Heart right ventricle (tissue), 16 donors: ENCODE results near the gene PTRHD1. TPM values are rescaled to one million over a fixed set of nuclear protein-coding genes. Genes with fewer than 3 reads are reported as not detected.

Source experiments
- ATAC-seq, 8 donors: fragments of 200-7000 bp; cut with Tn5 transposase; one replicate each; pipeline ENCODE4 v1.9.1; 2020; ENCODE audit warnings: mild to moderate bottlenecking in 8 of 8, moderate library complexity in 8 of 8, moderate number of reproducible peaks in 1 of 8
- DNase-seq, 2 donors: peaks; one replicate each; pipeline ENCODE4 v3.0.0-alpha.2; 2020
- H3K27ac ChIP-seq, 10 donors: fragments of 200-600 bp; sonication (generic) in 2 of 10; one replicate each; pipeline versions ENCODE4 v1.5.0 to v1.8.0; 2020 to 2022; ENCODE audit warnings: mild to moderate bottlenecking in 3 of 10
- H3K27me3 ChIP-seq, 7 donors: fragments of 200-600 bp; one replicate each; pipeline ENCODE4 v1.8.0; 2021 to 2022; ENCODE audit warnings: mild to moderate bottlenecking in 2 of 7
- H3K36me3 ChIP-seq, 9 donors: fragments of 200-600 bp; sonication (generic) in 1 of 9; one replicate each; pipeline versions ENCODE4 v1.5.0 to v1.8.0; 2020 to 2022; ENCODE audit warnings: mild to moderate bottlenecking in 2 of 9
- H3K4me1 ChIP-seq, 9 donors: fragments of 200-600 bp; sonication (generic) in 1 of 9; one replicate each; pipeline versions ENCODE4 v1.5.0 to v1.8.0; 2020 to 2022; ENCODE audit warnings: mild to moderate bottlenecking in 4 of 9
- H3K4me3 ChIP-seq, 10 donors: fragments of 200-600 bp; sonication (generic) in 2 of 10; one replicate each; pipeline versions ENCODE4 v1.5.0 to v1.8.0; 2020 to 2022; ENCODE audit warnings: mild to moderate bottlenecking in 7 of 10, moderate library complexity in 2 of 10
- H3K9me3 ChIP-seq, 11 donors: fragments of 200-600 bp in 10 of 11; sonication (generic) in 2 of 11; one replicate each; pipeline versions ENCODE4 v1.5.0 to v1.8.0; 2013 to 2022; ENCODE audit warnings: mild to moderate bottlenecking in 2 of 11, control low read depth in 1 of 11, moderate library complexity in 1 of 11
- CTCF ChIP-seq, 9 donors: fragments of 200-600 bp; sonication (generic) in 2 of 9; IDR thresholded peaks; one replicate each; pipeline versions ENCODE4 v1.5.0 to v1.8.0; 2021 to 2022; ENCODE audit warnings: antibody characterized with exemption in 9 of 9, mild to moderate bottlenecking in 5 of 9, moderate library complexity in 1 of 9
- WGBS, 2 donors: extraction: QIAGEN DNeasy Blood & Tissue Kit; methylation state at CpG; one replicate each; pipeline ENCODE4 v1.1.7; 2013; ENCODE audit warnings: inconsistent platforms in 1 of 2; 5-methylcytosine and 5-hydroxymethylcytosine counted together
- intact Hi-C, 10 donors: fragments of 100-400 bp; cut with DNase I; formaldehyde crosslinking; loops; one replicate each; pipeline versions ENCODE4 v1.11.1 to v1.14.2; 2022
- polyA plus RNA-seq, 2 donors: library from polyadenylated mRNA; stranded (reverse); fragments of 200-250 nt; gene quantifications; one replicate each; pipeline ENCODE4 v1.2.3, GENCODE V29; 2013
- total RNA-seq, 10 donors: library from RNA; stranded (reverse); fragmentation: NEBNext Ultra II Directional in 3 of 10; extraction: Animal tissue kit (Norgen Biotek cat#: 25700) in 3 of 10; gene quantifications; one replicate each; pipeline versions ENCODE4 v1.2.1 to v1.2.4, GENCODE V29; 2021 to 2023
- donor health status: Arrhythmogenic right ventricular cardiomyopathy.
- donor health status: ischemic (EF 13 %, LVEDD 7.1; RV severe dilation, severe dysfunction).
- donor health status: healthy with polysubstance abuse.
- donor health status: DM: no; HTN: yes; CAD: no.
- donor health status: DM: no; HTN: no; CAD: no.
- donor health status: ischemic (EF 25% LVEDD 6.9; RV normal size, moderate dysfunction).
- donor health status: ischemic (EF 25% LVEDD 5.7; RV mildly dilated, moderate dysfunction).
- donor health status: healthy.
- donor health status: DM: yes; HTN: yes; CAD: no.
- donor health status: Ischemic cardiomyopathy.
- donor health status: ischemic (EF 35%, LVEDD 5.7; RV mildly dilated, moderate dysfunction).
- donor health status: nonischemic (EF 11% LVEDD 7.7; RV severe dilation, severe dysfunction).
- donor health status: DM: yes; HTN: yes; CAD: no.
- donor health status: PGD.
- donor health status: ischemic (EF 29% LVEDD 5.4; RV normal size, mild dysfunction).
- donor health status: nonischemic (EF 23%, LVEDD 6.1; RV moderate dilation, normal function).

PTRHD1 gene
- total and polyA plus RNA-seq, 12 donors = 19.6 to 38.8 (median 31.4) TPM

GRCh38 chr2:24749069-24749691, 44.0 kb downstream of the PTRHD1 start:
- H3K27ac ChIP-seq = no peak overlapping the region
- H3K4me3 ChIP-seq = no peak overlapping the region
- H3K9me3 ChIP-seq = no peaks in the 10 kb centered on the region
- peaks cover 0 to 63% (median 24%) of the 10 kb centered on the region in 9 donors for H3K36me3 ChIP-seq
- WGBS, 2 donors = 86 to 97% methylated on average over 7 of the region's 7 CpGs
- no peak for TF ChIP-seq CTCF (IDR thresholded peaks at IDR 0.05)
- intact Hi-C loops = no loop called here
- H3K27me3 ChIP-seq = no peaks in the 10 kb centered on the region
- DNase-seq (no peak), ATAC-seq (no peak)
- H3K4me1 ChIP-seq = peaks cover 0 to 6% (median 0%) of the 10 kb centered on the region in 9 donors

GRCh38 chr2:24747299-24747698, 45.9 kb downstream of the PTRHD1 start:
- WGBS, 2 donors = 98 to 99% methylated on average over 3 of the region's 3 CpGs
- Histone ChIP-seq H3K27me3 (no peaks in the 10 kb centered on the region), H3K36me3 (peaks cover 0 to 62% (median 9%) of the 10 kb centered on the region in 9 donors), H3K27ac (no peak overlapping the region), H3K4me3 (no peak overlapping the region), H3K4me1 (peaks cover 0 to 15% (median 4%) of the 10 kb centered on the region in 9 donors), H3K9me3 (no peaks in the 10 kb centered on the region)
- intact Hi-C loops = no loop called here
- ATAC-seq = no peak
- no peak for TF ChIP-seq CTCF (IDR thresholded peaks at IDR 0.05)
- DNase-seq = no peak

- no peak overlapping the region for H3K4me3 ChIP-seq
- 67 to 75% methylated on average over 2 of the region's 2 CpGs for WGBS, 2 donors
- intact Hi-C loops = no loop called here
- DNase-seq (no peak), ATAC-seq (no peak)
- H3K36me3 ChIP-seq = peaks cover 0 to 66% (median 9%) of the 10 kb centered on the region in 9 donors
- peaks cover 0 to 15% (median 4%) of the 10 kb centered on the region in 9 donors for H3K4me1 ChIP-seq
- H3K9me3 ChIP-seq = no peaks in the 10 kb centered on the region
- no peaks in the 10 kb centered on the region for H3K27me3 ChIP-seq
- H3K27ac ChIP-seq = no peak overlapping the region
- TF ChIP-seq CTCF (IDR thresholded peaks at IDR 0.05) = no peak
Measured at GRCh38 chr2:24745825-24746224, 47.4 kb downstream of the PTRHD1 start.

- DNase-seq = no peak
- H3K27ac ChIP-seq = no peak overlapping the region
Measured at GRCh38 chr2:24744356-24744755, 48.8 kb downstream of the PTRHD1 start.

More at GRCh38 chr2:24744356-24744755, 48.8 kb downstream of the PTRHD1 start:
- no peak for TF ChIP-seq CTCF (IDR thresholded peaks at IDR 0.05)
- no peaks in the 10 kb centered on the region for H3K27me3 ChIP-seq
- no peak overlapping the region for H3K4me3 ChIP-seq
- H3K4me1 ChIP-seq = peaks cover 0 to 15% (median 4%) of the 10 kb centered on the region in 9 donors
- H3K36me3 ChIP-seq = peaks cover 0 to 80% (median 9%) of the 10 kb centered on the region in 9 donors
- ATAC-seq = no peak
- intact Hi-C loops = no loop called here
- 52 to 64% methylated on average over 1 of the region's 1 CpG for WGBS, 2 donors
- no peaks in the 10 kb centered on the region for H3K9me3 ChIP-seq
